Common myeloid progenitor, CD34-positive (primary cell): ENCODE measurements around the gene LIPE.

Experiments
- CTCF ChIA-PET: fragments of 350-600 bp; sonication (Branson Sonifier 250); formaldehyde crosslinking; loops from one replicate; lab custom pipeline; 2021; ENCODE audit warnings: antibody characterized with exemption; lab: Charles Lee
- POLR2A ChIA-PET: fragments of 350-600 bp; sonication (Branson Sonifier 250); formaldehyde crosslinking; loops from one replicate; lab custom pipeline; 2021; ENCODE audit warnings: antibody characterized with exemption; lab: Charles Lee
- DNase-seq, 3 donors: peaks; one replicate each; pipeline versions ENCODE4 v3.0.0 to v3.0.0-alpha.2; 2013
- H3K27ac ChIP-seq, 2 experiments: 1 replicate in 1 of 2; 2 replicates in 1 of 2; pipeline ENCODE4 v1.7.0; 2013; ENCODE audit warnings: inconsistent platforms in 2 of 2, low read length in 2 of 2, mild to moderate bottlenecking in 2 of 2, low read depth in 1 of 2, moderate library complexity in 1 of 2; ENCODE audit not compliant: severe bottlenecking in 2 of 2, insufficient read depth in 1 of 2, poor library complexity in 1 of 2
- H3K27me3 ChIP-seq, 5 experiments: replicated peaks in 2 of 5; 1 replicate in 3 of 5; 2 replicates in 2 of 5; pipeline versions ENCODE4 v1.6.1 to v1.7.0; 2013; ENCODE audit warnings: low read length in 4 of 5, mild to moderate bottlenecking in 2 of 5, moderate library complexity in 2 of 5, inconsistent platforms in 1 of 5; ENCODE audit not compliant: insufficient read depth in 5 of 5, control insufficient read depth in 4 of 5
- H3K36me3 ChIP-seq, 4 experiments: 1 replicate in 2 of 4; 2 replicates in 2 of 4; pipeline versions ENCODE4 v1.6.1 to v1.7.0; 2013; ENCODE audit warnings: low read length in 3 of 4, control low read depth in 1 of 4, mild to moderate bottlenecking in 1 of 4; ENCODE audit not compliant: control insufficient read depth in 4 of 4, insufficient read depth in 4 of 4
- H3K4me1 ChIP-seq, 4 experiments: 1 replicate in 3 of 4; 2 replicates in 1 of 4; pipeline versions ENCODE4 v1.6.1 to v1.7.1; 2013; ENCODE audit warnings: low read length in 3 of 4, mild to moderate bottlenecking in 3 of 4, control low read depth in 1 of 4, inconsistent platforms in 1 of 4, moderate library complexity in 1 of 4; ENCODE audit not compliant: control insufficient read depth in 4 of 4, insufficient read depth in 4 of 4; ENCODE audit errors: control extremely low read depth in 1 of 4
- H3K4me3 ChIP-seq, 7 experiments: 1 replicate in 4 of 7; 2 replicates in 3 of 7; pipeline versions ENCODE4 v1.5.1 to v1.7.0; 2013; ENCODE audit warnings: mild to moderate bottlenecking in 7 of 7, low read length in 6 of 7, moderate library complexity in 6 of 7, inconsistent platforms in 2 of 7, low read depth in 2 of 7, control low read depth in 1 of 7; ENCODE audit not compliant: insufficient read depth in 4 of 7, control insufficient read depth in 1 of 7; ENCODE audit errors: extremely low read depth in 1 of 7
- H3K9me3 ChIP-seq, 5 experiments: 1 replicate in 4 of 5; 2 replicates in 1 of 5; pipeline versions ENCODE4 v1.6.1 to v1.7.1; 2013; ENCODE audit warnings: low read length in 4 of 5, mild to moderate bottlenecking in 2 of 5, inconsistent platforms in 1 of 5, low read depth in 1 of 5, moderate library complexity in 1 of 5; ENCODE audit not compliant: control insufficient read depth in 4 of 5, insufficient read depth in 2 of 5; ENCODE audit errors: control extremely low read depth in 1 of 5
- WGBS: methylation state at CpG from one replicate; pipeline ENCODE4 v1.1.5; 2013; ENCODE audit not compliant: insufficient coverage; 5-methylcytosine and 5-hydroxymethylcytosine counted together

Gene LIPE

GRCh38 chr19:42389899-42390298, 37.3 kb downstream of the LIPE start, which contains the start of gene CNFN:
TSS of gene CNFN (minus strand) at chr19:42390297. CDS start at chr19:42389037, 1,260 bp downstream.
- no peak within 1 kb of the TSS for H3K4me3 ChIP-seq
- ChIA-PET CTCF (interaction anchor here (0.8 to 4.1 kb wide), 2 partner anchors 10 to 33 kb away, joined by 4 to 16 read pairs; no protein-coding TSS in a partner anchor), POLR2A (no interaction called here)
- H3K27me3 ChIP-seq, result peaks cover 0 to 32% (median 12%) of the 10 kb centered on the region in 5 experiments
- peaks cover 0 to 8% (median 5%) of the 10 kb centered on the region in 4 experiments for H3K4me1 ChIP-seq
- DNase-seq, result no peak
- WGBS, result 75% methylated on average over 8 of the region's 12 CpGs
- no peaks in the 10 kb centered on the region for H3K36me3 ChIP-seq
- no peaks in the 10 kb centered on the region for H3K9me3 ChIP-seq
- H3K27ac ChIP-seq, result no peak within 1 kb of the TSS

- Histone ChIP-seq H3K27me3 (peaks cover 0 to 32% (median 12%) of the 10 kb centered on the region in 5 experiments), H3K4me3 (no peak overlapping the region), H3K4me1 (peaks cover 0 to 8% (median 5%) of the 10 kb centered on the region in 4 experiments), H3K27ac (no peak overlapping the region), H3K9me3 (no peaks in the 10 kb centered on the region), H3K36me3 (no peaks in the 10 kb centered on the region)
- ChIA-PET POLR2A (no interaction called here), CTCF (interaction anchor here (4.1 kb wide), 1 partner anchor 11 kb away, joined by 16 read pairs; no protein-coding TSS in a partner anchor)
- no peak for DNase-seq
- WGBS, result 85% methylated on average over 14 of the region's 20 CpGs
These were observed 38.2 kb downstream of the LIPE start for GRCh38 chr19:42388851-42389489.

- peaks cover 0 to 31% (median 12%) of the 10 kb centered on the region in 5 experiments for H3K27me3 ChIP-seq
- CTCF ChIA-PET, result interaction anchor here (1.1 to 4.1 kb wide), 4 partner anchors 9 to 16 kb away, joined by 3 to 16 read pairs (median 5); no protein-coding TSS in a partner anchor
- peak; percentile 62 to 73 (median 67) for DNase-seq
- H3K36me3 ChIP-seq, result no peaks in the 10 kb centered on the region
- H3K9me3 ChIP-seq, result no peaks in the 10 kb centered on the region
- peak overlapping the region; percentile 24 to 78 (median 46) for H3K4me3 ChIP-seq
- no peak overlapping the region for H3K27ac ChIP-seq
- WGBS, result 2% methylated on average over 40 of the region's 48 CpGs
- POLR2A ChIA-PET, result no interaction called here
- H3K4me1 ChIP-seq, result peaks cover 0 to 8% (median 5%) of the 10 kb centered on the region in 4 experiments
These were observed 40.0 kb downstream of the LIPE start for GRCh38 chr19:42386974-42387707.

GRCh38 chr19:42380155-42380554, 47.0 kb downstream of the LIPE start:
- no peak overlapping the region for H3K4me3 ChIP-seq
- no peaks in the 10 kb centered on the region for H3K4me1 ChIP-seq
- H3K9me3 ChIP-seq, result no peaks in the 10 kb centered on the region
- H3K27me3 ChIP-seq, result peaks cover 0 to 13% (median 2%) of the 10 kb centered on the region in 5 experiments
- no peak overlapping the region for H3K27ac ChIP-seq
- DNase-seq, result no peak
- 97% methylated on average over 5 of the region's 6 CpGs for WGBS
- ChIA-PET CTCF (interaction anchor here (0.6 to 1.0 kb wide), 2 partner anchors 150 to 301 kb away, joined by 3 read pairs; no protein-coding TSS in a partner anchor), POLR2A (no interaction called here)
- peaks cover 0 to 12% (median 5%) of the 10 kb centered on the region in 4 experiments for H3K36me3 ChIP-seq

- Histone ChIP-seq H3K36me3 (peaks cover 0 to 21% (median 11%) of the 10 kb centered on the region in 4 experiments), H3K4me3 (no peak overlapping the region), H3K9me3 (no peaks in the 10 kb centered on the region), H3K27ac (no peak overlapping the region), H3K27me3 (peaks cover 0 to 13% (median 2%) of the 10 kb centered on the region in 5 experiments), H3K4me1 (no peaks in the 10 kb centered on the region)
- 90% methylated on average over 15 of the region's 17 CpGs for WGBS
- ChIA-PET POLR2A (no interaction called here), CTCF (interaction anchor here (0.8 kb wide), 1 partner anchor 13 kb away, joined by 3 read pairs; no protein-coding TSS in a partner anchor)
- no peak for DNase-seq
These were observed 48.7 kb downstream of the LIPE start for GRCh38 chr19:42378225-42379215.

GRCh38 chr19:42376177-42376555, 51.0 kb downstream of the LIPE start:
- POLR2A ChIA-PET, result no interaction called here
- no peak for DNase-seq
- no peak overlapping the region for H3K27ac ChIP-seq
- WGBS, result 97% methylated on average over 15 of the region's 17 CpGs
- H3K27me3 ChIP-seq, result peaks cover 0 to 5% (median 0%) of the 10 kb centered on the region in 5 experiments
- CTCF ChIA-PET, result no interaction called here
- no peak overlapping the region for H3K4me3 ChIP-seq
- H3K36me3 ChIP-seq, result peaks cover 0 to 26% (median 15%) of the 10 kb centered on the region in 4 experiments
- H3K4me1 ChIP-seq, result no peaks in the 10 kb centered on the region
- H3K9me3 ChIP-seq, result no peaks in the 10 kb centered on the region
